Astrocyte of the cerebellum (primary cell): Measurements from ENCODE around the gene ACE2.

Experiments used
- DNase-seq: peaks from one replicate; pipeline ENCODE4 v3.0.0-alpha.2; 2011; ENCODE audit warnings: low read depth
- H3K4me3 ChIP-seq: 2 replicates; pipeline ENCODE4 v1.5.1; 2011; ENCODE audit warnings: mild to moderate bottlenecking, low read depth, low read length, moderate library complexity
- CTCF ChIP-seq: IDR thresholded peaks from 2 replicates; pipeline ENCODE4 v1.5.1; 2012; ENCODE audit warnings: low read length, low read depth, moderate library complexity, mild to moderate bottlenecking; ENCODE audit errors: missing control alignments
- in situ Hi-C: cut with HindIII; loops from 2 replicates; pipeline ENCODE4 v1.10.0; 2017; ENCODE audit warnings: low sequenced_read_pairs

The ACE2 gene

GRCh38 chrX:15566244-15566643, 34.5 kb downstream of the ACE2 start:
- DNase-seq = no peak
- in situ Hi-C loops = no loop called here
- peak; percentile 24 for TF ChIP-seq CTCF
- no peak overlapping the region for H3K4me3 ChIP-seq

GRCh38 chrX:15564981-15565579, 35.7 kb downstream of the ACE2 start:
- no peak overlapping the region for H3K4me3 ChIP-seq
- TF ChIP-seq CTCF = peak; percentile 65
- DNase-seq = peak; percentile 27
- in situ Hi-C loops = no loop called here

GRCh38 chrX:15563056-15563455, 37.7 kb downstream of the ACE2 start:
- in situ Hi-C loops = no loop called here
- DNase-seq = no peak
- TF ChIP-seq CTCF = no peak
- no peak overlapping the region for H3K4me3 ChIP-seq

- no peak overlapping the region for H3K4me3 ChIP-seq
- TF ChIP-seq CTCF = no peak
- DNase-seq = no peak
- in situ Hi-C loops = no loop called here
Measured at GRCh38 chrX:15560924-15561323, 39.8 kb downstream of the ACE2 start.

GRCh38 chrX:15559227-15559626, 41.5 kb downstream of the ACE2 start:
- in situ Hi-C loops = no loop called here
- no peak overlapping the region for H3K4me3 ChIP-seq
- TF ChIP-seq CTCF = no peak
- no peak for DNase-seq

GRCh38 chrX:15549189-15550012, 51.4 kb downstream of the ACE2 start:
- TF ChIP-seq CTCF = no peak
- DNase-seq = no peak
- in situ Hi-C loops = no loop called here
- no peak overlapping the region for H3K4me3 ChIP-seq
